T-cell (primary cell): ENCODE measurements around the gene AAGAB. TPM values are rescaled to one million over a fixed set of nuclear protein-coding genes. Genes with fewer than 3 reads are reported as not detected.
A peak's percentile ranks its signal among the peaks of the same experiment; 100 is the strongest.

Source experiments
- ATAC-seq, 4 experiments: fragments of 200-7000 bp in 3 of 4; fragments of 150-1000 bp in 1 of 4; cut with Tn5 transposase; replicated peaks in 1 of 4; 1 replicate in 3 of 4; 2 replicates in 1 of 4; pipeline ENCODE4 v1.10.0; 2021; ENCODE audit warnings: moderate library complexity in 3 of 4, mild to moderate bottlenecking in 2 of 4, moderate number of reproducible peaks in 1 of 4
- CTCF ChIA-PET, 2 donors: fragments of 300-600 bp; sonication (Branson Sonifier 250); formaldehyde crosslinking; loops; one replicate each; lab custom pipeline; 2022; ENCODE audit warnings: antibody characterized with exemption in 2 of 2; lab: Charles Lee
- POLR2A ChIA-PET, 2 donors: fragments of 300-600 bp; sonication (Branson Sonifier 250); formaldehyde crosslinking; loops; one replicate each; lab custom pipeline; 2022; ENCODE audit warnings: antibody characterized with exemption in 2 of 2; lab: Charles Lee
- DNase-seq, 35 experiments: peaks; one replicate each; pipeline versions ENCODE4 v3.0.0 to v3.0.0-alpha.2; 2013 to 2023
- H3K27ac ChIP-seq: one replicate; pipeline ENCODE4 v1.5.1; 2013; ENCODE audit warnings: low read length
- H3K27me3 ChIP-seq, 2 experiments: replicated peaks in 1 of 2; 1 replicate in 1 of 2; 2 replicates in 1 of 2; pipeline versions ENCODE4 v1.6.1 to v1.7.0; 2013; ENCODE audit warnings: low read length in 1 of 2, mixed read lengths in 1 of 2; ENCODE audit not compliant: control insufficient read depth in 2 of 2, insufficient read depth in 2 of 2; ENCODE audit errors: extremely low read depth in 1 of 2
- H3K36me3 ChIP-seq, 2 donors: 1 replicate in 1 of 2; 2 replicates in 1 of 2; pipeline versions ENCODE4 v1.6.1 to v1.7.0; 2013; ENCODE audit warnings: low read length in 1 of 2; ENCODE audit not compliant: control insufficient read depth in 2 of 2, insufficient read depth in 1 of 2; ENCODE audit errors: extremely low read depth in 1 of 2
- H3K4me1 ChIP-seq, 2 experiments: 1 replicate in 1 of 2; 2 replicates in 1 of 2; pipeline versions ENCODE4 v1.6.1 to v1.7.0; 2013; ENCODE audit warnings: low read length in 2 of 2, mixed read lengths in 1 of 2; ENCODE audit not compliant: insufficient read depth in 2 of 2, control insufficient read depth in 1 of 2; ENCODE audit errors: extremely low read depth in 1 of 2
- H3K4me3 ChIP-seq, 2 donors: 1 replicate in 1 of 2; 2 replicates in 1 of 2; pipeline versions ENCODE4 v1.5.1 to v1.7.0; 2013; ENCODE audit warnings: mild to moderate bottlenecking in 2 of 2, low read length in 1 of 2, moderate library complexity in 1 of 2; ENCODE audit not compliant: control insufficient read depth in 1 of 2; ENCODE audit errors: extremely low read depth in 1 of 2
- H3K9me3 ChIP-seq: 2 replicates; pipeline ENCODE4 v1.7.0; 2013
- H3K27ac Mint-ChIP-seq, 2 donors: one replicate each; pipeline ENCODE4 v1.8.0; 2020 to 2021; ENCODE audit warnings: mild to moderate bottlenecking in 2 of 2, mixed read lengths in 2 of 2
- H3K27me3 Mint-ChIP-seq, 2 donors: one replicate each; pipeline ENCODE4 v1.8.0; 2021 to 2022; ENCODE audit warnings: mixed read lengths in 2 of 2
- H3K36me3 Mint-ChIP-seq: one replicate; pipeline ENCODE4 v1.8.0; 2021; ENCODE audit warnings: mixed read lengths
- H3K4me1 Mint-ChIP-seq, 3 donors: one replicate each; pipeline ENCODE4 v1.8.0; 2020 to 2022; ENCODE audit warnings: mixed read lengths in 3 of 3, mild to moderate bottlenecking in 1 of 3
- H3K4me3 Mint-ChIP-seq, 3 donors: one replicate each; pipeline ENCODE4 v1.8.0; 2020 to 2022; ENCODE audit warnings: mild to moderate bottlenecking in 3 of 3, mixed read lengths in 3 of 3, moderate library complexity in 3 of 3
- H3K9me3 Mint-ChIP-seq, 3 donors: one replicate each; pipeline ENCODE4 v1.8.0; 2020 to 2022; ENCODE audit warnings: mixed read lengths in 3 of 3
- WGBS: methylation state at CpG from one replicate; pipeline ENCODE4 v1.1.5; 2013; ENCODE audit warnings: missing lambda C conversion rate; ENCODE audit not compliant: insufficient coverage; 5-methylcytosine and 5-hydroxymethylcytosine counted together
- total RNA-seq, 35 experiments: library from RNA in 6 of 35; stranded (reverse) in 6 of 35; fragments of 120-200 nt in 1 of 35; gene quantifications; one replicate each; pipeline versions ENCODE4 v1.2.1 to v1.2.4 and lab custom pipeline; 2013 to 2026

Gene AAGAB
- total RNA-seq, 5 donors from 2014 or later (not counting 1 experiment from before 2014, with no cell fraction given), result 21.9 to 28.4 (median 23.6) TPM

GRCh38 chr15:67170143-67170925 is 84.1 kb downstream of the AAGAB start:
- Mint-ChIP-seq H3K27ac (peak overlapping the region in 1 of 2 donors; percentile 29), H3K27me3 (no peaks in the 10 kb centered on the region), H3K4me3 (no peak overlapping the region), H3K9me3 (no peaks in the 10 kb centered on the region), H3K4me1 (peaks cover 32 to 40% (median 39%) of the 10 kb centered on the region in 3 donors), H3K36me3 (peaks cover 79% of the 10 kb centered on the region)
- Histone ChIP-seq H3K9me3 (no peaks in the 10 kb centered on the region), H3K27ac (no peak overlapping the region), H3K4me1 (peaks cover 0 to 18% of the 10 kb centered on the region in 2 experiments), H3K4me3 (no peak overlapping the region), H3K27me3 (no peaks in the 10 kb centered on the region), H3K36me3 (peaks cover 30 to 93% of the 10 kb centered on the region in 2 donors)
- ATAC-seq, result no peak
- CTCF ChIA-PET, result no interaction called here
- no peak for DNase-seq
- POLR2A ChIA-PET, result no interaction called here
- no CpG with 5 or more reads among the region's 12 CpGs for WGBS

- no peak overlapping the region for H3K27ac ChIP-seq
- Mint-ChIP-seq H3K27ac (peak overlapping the region in 1 of 2 donors; percentile 1), H3K4me1 (peaks cover 17 to 24% (median 23%) of the 10 kb centered on the region in 3 donors), H3K4me3 (peak overlapping the region in 1 of 3 donors; percentile 24), H3K36me3 (peaks cover 73% of the 10 kb centered on the region), H3K9me3 (no peaks in the 10 kb centered on the region), H3K27me3 (no peaks in the 10 kb centered on the region)
- H3K9me3 ChIP-seq, result no peaks in the 10 kb centered on the region
- H3K36me3 ChIP-seq, result peaks cover 29 to 89% of the 10 kb centered on the region in 2 donors
- H3K4me3 ChIP-seq, result no peak overlapping the region
- 86% methylated on average over 4 of the region's 6 CpGs for WGBS
- DNase-seq (no peak), ATAC-seq (no peak)
- H3K27me3 ChIP-seq, result no peaks in the 10 kb centered on the region
- H3K4me1 ChIP-seq, result peaks cover 0 to 2% of the 10 kb centered on the region in 2 experiments
- ChIA-PET POLR2A (no interaction called here), CTCF (no interaction called here)
Measured at GRCh38 chr15:67168694-67169093, 85.8 kb downstream of the AAGAB start.

- DNase-seq (no peak), ATAC-seq (no peak)
- Histone ChIP-seq H3K36me3 (peaks cover 24 to 75% of the 10 kb centered on the region in 2 donors), H3K4me3 (no peak overlapping the region), H3K4me1 (peaks cover 0 to 5% of the 10 kb centered on the region in 2 experiments), H3K27ac (no peak overlapping the region), H3K27me3 (no peaks in the 10 kb centered on the region), H3K9me3 (no peaks in the 10 kb centered on the region)
- Mint-ChIP-seq H3K27ac (no peak overlapping the region), H3K4me3 (no peak overlapping the region), H3K4me1 (peaks cover 13 to 22% (median 15%) of the 10 kb centered on the region in 3 donors), H3K9me3 (no peaks in the 10 kb centered on the region), H3K27me3 (no peaks in the 10 kb centered on the region), H3K36me3 (peaks cover 58% of the 10 kb centered on the region)
- POLR2A ChIA-PET, result no interaction called here
- 84% methylated on average over 4 of the region's 4 CpGs for WGBS
- CTCF ChIA-PET, result interaction anchor here in 1 of 2 donors (0.8 kb wide), 1 partner anchor 13 kb away, joined by 3 read pairs; no protein-coding TSS in a partner anchor
Measured at GRCh38 chr15:67167091-67167490, 87.4 kb downstream of the AAGAB start.

- H3K27me3 ChIP-seq, result no peaks in the 10 kb centered on the region
- DNase-seq (no peak), ATAC-seq (no peak)
- H3K4me3 ChIP-seq, result no peak overlapping the region
- peaks cover 20 to 69% of the 10 kb centered on the region in 2 donors for H3K36me3 ChIP-seq
- H3K27me3 Mint-ChIP-seq, result no peaks in the 10 kb centered on the region
- H3K9me3 Mint-ChIP-seq, result no peaks in the 10 kb centered on the region
- H3K4me1 ChIP-seq, result peaks cover 0 to 5% of the 10 kb centered on the region in 2 experiments
- CTCF ChIA-PET, result interaction anchor here in 1 of 2 donors (0.8 kb wide), 1 partner anchor 12 kb away, joined by 3 read pairs; no protein-coding TSS in a partner anchor
- H3K27ac Mint-ChIP-seq, result no peak overlapping the region
- no peak overlapping the region for H3K27ac ChIP-seq
- POLR2A ChIA-PET, result no interaction called here
- no peaks in the 10 kb centered on the region for H3K9me3 ChIP-seq
- H3K4me1 Mint-ChIP-seq, result peaks cover 14 to 26% (median 19%) of the 10 kb centered on the region in 3 donors
- 88% methylated on average over 5 of the region's 13 CpGs for WGBS
- H3K36me3 Mint-ChIP-seq, result peaks cover 56% of the 10 kb centered on the region
- H3K4me3 Mint-ChIP-seq, result no peak overlapping the region
Measured at GRCh38 chr15:67166280-67167009, 88.0 kb downstream of the AAGAB start.

GRCh38 chr15:67165254-67166253 is 88.9 kb downstream of the AAGAB start:
- CTCF ChIA-PET, result no interaction called here
- POLR2A ChIA-PET, result no interaction called here
- no peaks in the 10 kb centered on the region for H3K9me3 Mint-ChIP-seq
- 98% methylated on average over 29 of the region's 34 CpGs for WGBS
- H3K4me3 Mint-ChIP-seq, result no peak overlapping the region
- Histone ChIP-seq H3K4me1 (peaks cover 0 to 5% of the 10 kb centered on the region in 2 experiments), H3K36me3 (peaks cover 20 to 61% of the 10 kb centered on the region in 2 donors), H3K4me3 (no peak overlapping the region), H3K27me3 (no peaks in the 10 kb centered on the region), H3K27ac (no peak overlapping the region), H3K9me3 (no peaks in the 10 kb centered on the region)
- peaks cover 18 to 30% (median 19%) of the 10 kb centered on the region in 3 donors for H3K4me1 Mint-ChIP-seq
- H3K27ac Mint-ChIP-seq, result no peak overlapping the region
- ATAC-seq (no peak), DNase-seq (no peak)
- no peaks in the 10 kb centered on the region for H3K27me3 Mint-ChIP-seq
- peaks cover 47% of the 10 kb centered on the region for H3K36me3 Mint-ChIP-seq
